ENCODE measurements around the gene SNUPN.

Gene SNUPN

GRCh38 chr15:75625542-75626347 is at the start of gene SNUPN:
Gene SNUPN, minus strand, starts transcription at chr15:75625725. Its CDS starts 4,674 bp downstream, at chr15:75621051.
- DNase-seq, result peak; percentile 94

GRCh38 chr15:75674366-75674765 is 48.8 kb upstream of the SNUPN start:
- no peak for DNase-seq

GRCh38 chr15:75673426-75674235 is 48.1 kb upstream of the SNUPN start:
- no peak for DNase-seq

- DNase-seq, result no peak
Observed at GRCh38 chr15:75672646-75673425, 47.3 kb upstream of the SNUPN start.

GRCh38 chr15:75671730-75672602 is 46.4 kb upstream of the SNUPN start:
- no peak for DNase-seq

GRCh38 chr15:75669879-75670212 is 44.3 kb upstream of the SNUPN start:
- no peak for DNase-seq

- no peak for DNase-seq
Observed at GRCh38 chr15:75669191-75669878, 43.8 kb upstream of the SNUPN start.

- no peak for DNase-seq
Observed at GRCh38 chr15:75666823-75667501, 41.4 kb upstream of the SNUPN start.

- no peak for DNase-seq
Observed at GRCh38 chr15:75663931-75664421, 38.5 kb upstream of the SNUPN start.

GRCh38 chr15:75662823-75663519 is 37.4 kb upstream of the SNUPN start:
- DNase-seq, result no peak

- no peak for DNase-seq
Observed at GRCh38 chr15:75661756-75662140, 36.2 kb upstream of the SNUPN start.

- no peak for DNase-seq
Observed at GRCh38 chr15:75661100-75661755, 35.7 kb upstream of the SNUPN start.

- DNase-seq, result no peak
Observed at GRCh38 chr15:75659928-75660645, 34.6 kb upstream of the SNUPN start.

- DNase-seq, result no peak
Observed at GRCh38 chr15:75659141-75659771, 33.7 kb upstream of the SNUPN start.

- no peak for DNase-seq
Observed at GRCh38 chr15:75656813-75657212, 31.3 kb upstream of the SNUPN start.

GRCh38 chr15:75656331-75656730 is 30.8 kb upstream of the SNUPN start:
- DNase-seq, result no peak

- DNase-seq, result no peak
Observed at GRCh38 chr15:75655931-75656330, 30.4 kb upstream of the SNUPN start.

GRCh38 chr15:75654201-75654907 is 28.8 kb upstream of the SNUPN start:
- DNase-seq, result no peak

All from activated naive CD4-positive, alpha-beta T cell treated with Interleukin-2 at 50 U/mL for 16 hours (primary cell).